ENCODE measurements around the gene AAR2.

The AAR2 gene, protein sequence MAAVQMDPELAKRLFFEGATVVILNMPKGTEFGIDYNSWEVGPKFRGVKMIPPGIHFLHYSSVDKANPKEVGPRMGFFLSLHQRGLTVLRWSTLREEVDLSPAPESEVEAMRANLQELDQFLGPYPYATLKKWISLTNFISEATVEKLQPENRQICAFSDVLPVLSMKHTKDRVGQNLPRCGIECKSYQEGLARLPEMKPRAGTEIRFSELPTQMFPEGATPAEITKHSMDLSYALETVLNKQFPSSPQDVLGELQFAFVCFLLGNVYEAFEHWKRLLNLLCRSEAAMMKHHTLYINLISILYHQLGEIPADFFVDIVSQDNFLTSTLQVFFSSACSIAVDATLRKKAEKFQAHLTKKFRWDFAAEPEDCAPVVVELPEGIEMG

DNA sequence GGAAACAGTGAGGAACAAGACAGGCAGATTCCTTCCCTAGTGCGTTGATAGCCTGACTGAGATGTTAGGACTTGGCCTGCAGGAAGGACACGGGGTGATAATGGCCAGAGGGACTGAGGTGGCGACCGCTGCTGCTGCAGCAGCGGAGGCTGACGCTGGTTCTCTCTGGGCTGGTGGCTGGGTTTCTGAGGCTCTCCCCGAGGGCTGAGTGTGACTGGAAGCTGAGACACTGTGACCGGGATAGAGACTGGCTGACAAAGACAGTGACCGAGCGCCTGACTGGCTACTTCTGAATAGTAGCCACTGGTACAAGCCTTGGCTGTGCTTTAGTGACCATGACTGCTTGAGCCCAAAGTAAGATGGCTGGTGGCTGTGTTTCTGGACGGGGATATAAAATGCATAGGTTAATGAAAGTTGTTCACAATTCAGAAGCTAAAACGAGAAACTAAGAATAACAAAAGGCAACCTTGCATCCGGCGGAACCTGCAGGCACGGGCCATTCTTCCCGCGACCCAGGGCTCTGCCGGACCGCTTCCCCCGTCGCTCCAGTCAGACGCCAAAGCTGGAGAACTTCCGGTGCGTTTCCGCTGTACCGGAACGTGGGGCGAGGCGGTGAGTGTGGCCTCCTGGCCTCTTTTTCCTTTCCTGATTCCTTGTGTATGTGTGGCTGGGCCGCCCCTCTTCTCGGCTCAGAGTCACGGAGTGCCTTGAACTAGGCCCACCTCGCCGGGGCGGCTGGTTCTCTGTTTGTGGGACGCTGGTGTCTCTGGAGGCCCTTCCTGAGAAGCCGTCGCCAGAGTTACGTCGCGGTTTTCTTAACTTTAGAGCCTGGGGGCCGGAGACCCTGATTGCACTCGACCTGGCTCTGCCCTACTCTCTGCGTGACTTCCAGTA lies at the start of gene AAR2:
Gene AAR2, plus strand, starts transcription at position 587 of the 894 bp plus-strand sequence. CDS start 3,391 bp downstream, outside the sequence.
- peak; percentile 52 for DNase-seq (ENCODE audit: low read depth)

DNA sequence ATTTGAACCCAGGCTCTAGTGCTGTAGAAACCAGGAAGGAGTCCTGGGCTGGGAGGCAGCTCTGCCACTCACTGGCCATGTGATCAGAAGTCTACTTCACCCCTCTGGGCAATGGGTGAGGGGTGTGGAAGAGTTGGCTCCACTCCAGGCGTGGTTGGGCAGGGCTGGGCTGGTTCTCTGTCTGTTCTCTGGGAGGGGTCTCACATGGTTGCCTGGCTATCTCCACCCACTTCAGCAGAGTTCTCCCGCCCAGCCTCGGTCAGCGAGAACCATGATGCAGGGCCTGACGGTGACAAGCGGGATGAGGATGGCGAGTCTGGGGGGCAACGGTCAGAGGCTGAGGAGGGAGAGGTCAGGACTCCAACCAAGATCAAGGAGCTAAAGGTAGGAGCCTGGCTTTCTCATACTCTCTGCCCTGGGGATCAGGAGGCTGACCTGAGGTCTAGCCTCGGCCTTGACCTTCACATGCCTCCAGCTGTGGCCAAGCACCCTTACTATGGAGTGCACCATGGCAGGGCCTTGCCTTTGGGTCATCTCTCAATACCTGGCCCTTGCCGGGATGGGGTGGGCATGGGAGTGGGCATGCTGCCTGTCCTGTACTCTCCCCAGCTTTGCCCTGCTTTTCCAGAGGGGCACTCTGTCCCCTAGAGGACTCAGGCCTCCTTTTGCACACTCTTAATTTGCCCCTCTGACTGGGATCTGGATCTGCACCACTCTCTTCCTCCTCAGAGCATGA lies 42.1 kb upstream of the AAR2 start:
- DNase-seq (ENCODE audit: low read depth): no peak

DNA sequence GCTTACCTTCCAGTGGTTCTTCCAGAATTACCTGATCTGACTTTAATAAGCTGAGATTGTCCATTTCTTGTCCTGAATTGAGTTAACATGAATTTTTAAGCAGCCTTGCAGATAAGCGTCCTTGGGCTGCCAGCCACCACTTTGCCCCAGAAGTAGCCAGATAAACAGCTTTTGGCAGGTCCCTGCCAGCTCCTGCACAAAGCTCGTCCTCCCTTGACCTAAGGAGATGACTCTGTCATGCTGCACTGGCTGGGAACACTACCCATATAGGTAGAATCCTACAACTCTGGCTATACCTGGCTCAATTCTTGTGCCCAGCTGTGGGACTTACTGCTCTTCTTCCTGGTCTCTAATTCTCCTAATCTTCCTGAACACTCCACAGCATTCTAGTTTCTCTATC lies 39.6 kb upstream of the AAR2 start:
- DNase-seq (ENCODE audit: low read depth): no peak

DNA sequence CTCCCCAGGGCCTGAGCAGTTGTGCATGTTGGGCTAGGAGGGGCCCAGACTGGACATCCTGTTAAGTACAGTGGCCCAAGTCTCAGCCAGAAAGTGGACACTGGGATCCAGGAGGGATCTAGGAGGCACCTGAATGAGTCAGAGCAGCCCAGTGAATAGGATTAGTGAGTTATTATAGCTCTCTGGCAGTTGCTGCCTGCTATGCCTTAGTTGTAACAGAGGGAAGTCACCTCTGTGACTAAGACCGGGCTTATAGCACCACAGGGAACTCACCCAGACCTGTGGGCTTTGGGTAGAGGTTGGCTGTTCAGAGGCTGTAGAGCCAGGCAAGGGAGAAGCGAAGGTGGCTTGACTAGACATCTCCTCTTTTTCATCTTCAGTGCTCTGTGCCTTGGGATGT lies 39.0 kb upstream of the AAR2 start:
- DNase-seq (ENCODE audit: low read depth): no peak

DNA sequence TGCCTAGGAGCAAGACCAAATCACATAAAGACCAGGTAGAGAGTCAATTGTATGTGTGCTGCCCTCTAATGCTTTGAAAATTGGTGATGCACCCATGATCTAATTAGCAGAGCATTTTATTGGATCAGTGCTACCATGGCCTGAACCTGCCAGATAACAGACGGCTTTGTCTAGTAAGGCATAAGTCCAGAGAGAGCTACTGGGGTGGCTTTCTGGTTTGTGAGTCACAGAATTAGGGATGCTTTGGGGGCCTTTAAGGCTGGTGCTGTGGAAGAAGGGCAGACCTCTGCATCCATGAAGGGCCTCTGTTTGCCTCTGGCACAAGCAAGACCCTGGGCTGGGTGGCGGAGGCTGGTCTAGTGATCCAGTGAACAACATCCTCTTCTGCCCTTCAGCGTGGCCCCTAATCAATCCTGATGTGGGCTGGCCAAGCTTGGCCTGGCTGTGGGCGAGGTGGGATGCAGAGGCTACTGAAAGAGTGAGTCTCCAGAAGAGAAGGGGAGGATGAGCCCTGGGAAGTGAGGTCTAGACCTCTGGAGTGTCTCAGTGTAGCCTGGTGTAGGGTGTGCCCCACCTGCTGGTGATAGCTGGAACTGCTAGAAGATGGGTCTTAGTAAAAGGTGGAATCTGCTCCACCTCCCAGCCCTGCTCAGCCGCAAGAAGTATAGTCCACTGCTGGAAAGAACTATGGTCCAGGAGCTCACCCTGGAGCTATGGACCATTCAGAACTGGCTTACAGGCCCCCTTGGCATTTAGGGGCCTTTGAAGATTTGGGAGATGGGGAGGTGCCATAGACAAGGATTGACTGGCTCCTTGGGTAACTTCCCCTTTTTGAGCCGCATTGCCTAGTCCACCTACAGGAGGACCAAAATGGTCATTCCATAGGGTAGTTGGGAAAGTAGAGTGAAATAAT lies 36.7 kb upstream of the AAR2 start:
- peak; percentile 43 for DNase-seq (ENCODE audit: low read depth)

DNA sequence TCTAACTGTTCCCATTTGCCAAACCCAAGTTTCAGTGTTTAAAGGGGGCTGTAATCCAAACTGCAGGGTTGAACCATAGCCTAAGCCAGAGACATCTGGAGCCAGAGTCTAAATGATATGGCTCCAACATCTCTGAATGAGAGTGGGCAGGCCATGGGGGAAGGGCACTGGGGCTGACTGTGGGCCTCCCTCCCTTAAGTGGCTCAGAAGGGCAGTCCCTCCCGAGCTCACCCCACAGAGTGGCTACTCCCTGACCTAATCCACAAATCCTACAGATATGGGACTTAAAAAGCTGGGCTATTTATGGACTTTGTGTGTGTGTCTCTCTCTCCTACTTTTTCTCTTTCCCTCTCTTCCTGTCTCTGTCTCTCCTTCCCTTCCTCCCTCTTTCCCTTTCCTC lies 35.8 kb upstream of the AAR2 start:
- no peak for DNase-seq (ENCODE audit: low read depth)

DNA sequence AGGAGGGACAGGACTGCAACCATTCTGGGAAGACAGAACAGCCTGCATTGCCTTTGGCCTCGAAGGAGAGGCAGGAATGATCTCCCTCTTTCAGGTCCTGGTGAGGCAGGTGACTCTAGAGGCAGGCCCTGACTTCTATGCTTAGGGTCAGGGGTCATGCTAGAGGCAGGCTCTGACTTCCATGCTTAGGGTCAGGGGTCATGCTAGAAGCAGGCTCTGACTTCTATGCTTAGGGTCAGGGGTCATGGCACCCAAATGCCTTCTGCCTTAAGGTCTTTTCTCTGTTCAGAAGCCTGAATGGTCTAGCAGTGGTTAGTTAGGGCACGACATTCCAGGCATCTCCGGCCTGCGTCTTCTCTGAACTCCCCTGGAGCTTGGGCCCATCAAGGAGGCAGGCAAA lies 35.1 kb upstream of the AAR2 start:
- no peak for DNase-seq (ENCODE audit: low read depth)

DNA sequence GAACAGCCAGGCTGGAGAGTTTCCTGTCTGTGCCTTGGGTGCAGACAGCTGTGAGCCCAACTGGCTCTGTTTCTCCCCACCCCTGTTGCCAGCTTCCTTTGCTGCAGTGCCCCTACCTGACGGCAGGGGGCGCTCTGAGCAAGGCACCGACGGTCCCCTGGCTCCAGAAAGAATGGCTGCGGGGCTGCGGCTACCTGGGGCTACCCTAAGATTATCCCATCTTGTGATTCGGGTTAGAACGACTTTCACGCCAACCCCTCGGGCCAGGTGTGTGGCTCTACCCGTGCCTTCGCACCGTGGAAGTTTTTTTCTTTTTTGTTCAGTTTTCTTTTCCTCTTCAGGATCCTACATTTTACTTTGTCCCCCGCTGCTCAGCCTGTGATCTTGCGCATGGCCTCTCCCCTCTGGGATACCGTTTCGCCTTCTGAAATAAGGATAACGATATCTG lies 33.4 kb upstream of the AAR2 start:
- DNase-seq (ENCODE audit: low read depth): no peak

DNA sequence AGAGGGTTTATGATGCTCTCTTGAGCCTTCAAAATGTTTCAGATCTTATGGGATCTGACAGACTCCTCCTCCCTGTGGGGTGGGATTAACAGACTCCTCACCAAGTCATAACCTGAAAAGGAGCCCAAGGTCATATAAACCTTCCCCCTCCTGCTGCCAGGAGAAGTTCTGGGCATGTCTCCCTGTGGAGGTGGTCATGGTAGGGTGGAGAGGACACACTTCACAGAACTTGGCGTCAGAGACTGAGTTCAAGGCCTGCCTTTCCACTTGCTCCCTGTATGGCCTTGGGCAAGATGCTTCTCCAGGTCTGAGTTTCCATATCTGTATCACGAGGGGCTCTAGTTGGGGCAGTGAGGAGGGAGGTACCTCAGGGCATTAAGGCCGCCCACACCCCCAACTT lies 32.4 kb upstream of the AAR2 start:
- no peak for DNase-seq (ENCODE audit: low read depth)

DNA sequence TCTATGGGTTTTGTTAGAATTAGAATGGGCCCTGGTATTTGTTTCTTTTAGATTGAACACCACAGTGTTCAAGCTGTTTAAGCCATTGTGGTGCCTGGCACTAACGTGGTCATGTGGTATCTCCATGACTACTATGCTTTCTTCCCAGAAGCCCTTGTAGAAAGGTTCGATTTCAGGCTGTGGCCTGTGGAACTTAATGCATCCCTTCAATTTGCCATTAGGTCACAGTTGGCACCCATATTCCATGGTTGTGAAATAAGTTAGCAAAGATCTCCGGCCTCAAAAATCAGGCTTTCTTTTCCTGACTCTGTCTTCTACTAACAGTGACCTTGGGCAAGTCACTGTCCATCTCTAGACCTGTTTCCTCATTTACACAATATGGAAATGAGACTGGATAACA lies 31.3 kb upstream of the AAR2 start:
- no peak for DNase-seq (ENCODE audit: low read depth)

DNA sequence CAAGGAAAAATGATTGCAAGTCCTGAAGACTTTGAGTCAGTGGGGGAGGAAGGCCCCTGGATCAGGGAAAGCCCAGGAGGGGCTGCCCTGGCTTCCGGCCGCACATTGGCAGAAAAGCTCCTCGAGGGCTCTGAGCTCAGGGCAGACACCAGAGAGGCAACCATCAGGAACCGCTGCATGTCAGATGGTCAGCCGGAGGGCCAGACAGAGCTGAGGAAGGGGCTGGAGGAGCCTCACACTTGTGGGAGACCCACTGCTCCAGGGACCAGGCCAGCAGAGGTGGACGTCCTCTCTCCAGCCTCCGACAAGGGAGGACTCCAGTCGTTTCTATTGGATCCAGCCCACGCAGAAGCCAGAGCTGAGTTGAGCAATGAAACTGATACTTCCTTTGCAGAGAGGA lies 30.2 kb upstream of the AAR2 start:
- no peak for DNase-seq (ENCODE audit: low read depth)

DNA sequence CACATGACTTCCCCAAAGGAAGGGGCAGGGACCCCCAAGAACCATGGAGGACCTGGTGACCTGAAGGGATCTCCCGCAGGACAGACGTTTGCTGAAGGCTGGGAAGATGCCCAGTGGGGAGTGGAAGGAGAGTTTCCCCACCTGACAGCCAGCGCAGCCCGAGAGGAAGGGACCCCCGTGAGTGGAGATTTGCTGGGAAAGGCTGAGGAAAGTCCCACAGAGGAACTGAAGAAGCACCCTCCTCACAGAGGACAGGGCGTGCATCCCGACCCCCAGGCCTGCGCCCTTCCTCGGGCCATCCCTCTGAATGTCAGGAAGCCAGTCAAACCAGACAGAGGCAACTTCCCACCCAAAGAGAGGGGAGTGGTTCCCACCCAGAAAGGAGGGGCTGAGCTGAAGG lies 29.6 kb upstream of the AAR2 start:
- DNase-seq (ENCODE audit: low read depth): no peak

DNA sequence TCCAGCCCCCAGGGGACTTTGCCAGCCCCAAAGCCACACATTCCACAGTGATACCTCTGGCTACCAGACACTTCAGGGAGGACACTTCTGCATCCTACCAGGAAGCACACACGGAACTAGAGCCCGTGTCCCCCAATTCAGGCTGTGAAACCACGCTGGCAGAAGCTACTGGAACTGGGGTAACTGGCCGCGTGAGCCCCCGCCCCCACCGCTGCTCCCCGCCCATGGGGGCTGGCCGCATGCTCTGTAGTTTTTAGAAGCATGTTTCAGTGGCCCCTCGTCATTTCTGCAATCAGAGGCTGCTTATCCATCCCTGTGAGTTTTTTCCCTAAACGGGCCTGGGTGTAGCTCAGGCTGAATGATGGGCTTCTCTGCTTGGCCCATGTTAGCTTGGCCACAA lies 28.7 kb upstream of the AAR2 start:
- DNase-seq (ENCODE audit: low read depth): no peak

DNA sequence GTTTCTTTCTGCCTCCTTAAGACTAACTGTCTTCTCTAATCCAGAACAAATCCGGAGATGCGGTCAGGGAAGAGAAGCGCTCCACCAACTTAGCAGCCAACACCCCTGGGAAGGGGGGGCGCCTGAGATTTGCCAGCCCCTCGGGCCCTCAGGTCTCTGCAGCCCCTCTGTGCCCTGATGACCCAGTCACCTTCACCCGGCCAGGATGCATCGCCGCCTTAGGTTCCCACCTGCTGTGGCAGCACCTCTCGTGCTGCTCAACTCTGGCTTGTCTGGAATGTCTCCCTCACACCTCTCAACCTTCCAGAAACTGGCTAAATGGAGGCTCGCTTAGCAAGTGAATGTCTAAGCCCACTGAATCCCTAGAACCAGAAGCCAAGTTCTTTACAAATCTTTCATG lies 28.0 kb upstream of the AAR2 start:
- DNase-seq (ENCODE audit: low read depth): no peak

DNA sequence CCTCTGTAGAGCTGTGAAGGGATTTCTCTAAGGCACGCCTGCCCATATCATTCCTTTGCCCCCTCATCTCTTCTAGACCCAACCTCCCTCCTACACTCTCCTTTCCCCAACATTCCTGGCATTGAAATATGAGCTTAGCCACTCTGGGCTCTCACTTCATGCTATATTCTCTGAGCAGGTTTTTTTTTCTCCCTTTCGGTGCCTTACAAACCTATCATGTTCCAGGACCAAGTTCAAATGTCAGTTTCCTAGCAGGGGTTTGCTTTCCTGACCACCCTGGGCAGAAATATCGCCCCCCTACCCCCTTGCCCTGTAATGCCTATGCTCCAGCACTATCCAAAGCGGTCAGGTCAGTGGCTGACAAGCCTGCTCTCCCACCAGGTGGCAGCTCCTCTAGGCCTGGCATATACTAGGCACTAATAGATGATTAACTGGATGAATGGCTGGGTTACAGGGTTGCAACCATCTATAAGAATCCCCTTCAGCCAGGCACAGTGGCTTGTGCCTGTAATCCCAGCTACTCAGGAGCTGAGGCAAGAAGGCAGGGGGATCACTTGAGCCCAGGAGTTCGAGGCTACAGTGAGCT lies 25.7 kb upstream of the AAR2 start:
- DNase-seq (ENCODE audit: low read depth): no peak

DNA sequence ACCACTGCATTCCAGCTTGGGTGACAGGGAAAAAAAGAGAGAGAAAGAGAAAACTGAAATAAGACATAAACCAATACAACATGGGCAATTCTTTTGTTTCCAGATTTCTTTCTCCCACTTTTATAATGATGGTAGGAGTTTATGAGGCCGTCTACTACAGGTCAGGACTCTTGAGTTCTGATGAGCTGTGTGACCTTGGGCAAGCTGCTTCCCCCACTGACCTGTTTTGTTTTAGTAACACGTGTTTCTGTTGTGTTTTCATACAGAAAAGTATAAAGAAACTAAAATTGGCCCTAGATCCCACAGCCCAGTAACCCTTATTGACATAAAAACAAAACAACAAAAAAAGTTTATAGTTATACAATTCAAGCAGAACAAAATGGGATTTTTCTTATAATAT lies 22.9 kb upstream of the AAR2 start:
- no peak for DNase-seq (ENCODE audit: low read depth)

DNA sequence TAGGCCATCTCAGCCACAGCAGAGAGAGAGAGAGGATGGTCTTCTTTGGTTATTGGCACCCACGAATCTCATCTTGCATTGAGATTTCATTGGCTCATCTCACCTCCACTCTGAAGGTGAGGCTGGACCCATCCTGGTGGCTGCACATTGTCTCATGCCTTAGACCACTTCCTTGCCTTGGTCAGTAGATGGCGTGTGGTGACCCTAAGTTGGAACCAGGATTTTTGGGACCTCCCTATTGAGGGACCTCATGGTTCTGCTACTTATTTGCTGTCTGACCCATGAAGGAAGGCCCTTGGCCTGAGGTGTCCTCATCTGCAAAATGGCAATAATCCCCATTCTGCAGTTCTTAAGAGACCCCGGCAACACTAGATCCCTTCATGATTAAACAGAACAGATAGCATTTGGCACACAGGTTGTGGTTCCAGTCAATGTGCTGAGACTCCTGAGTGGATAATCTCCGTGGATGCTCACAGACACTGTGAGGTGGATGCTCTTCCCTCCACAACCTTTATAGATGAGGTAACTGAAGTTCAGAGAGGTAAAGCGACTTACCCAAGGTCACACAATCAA lies 21.5 kb upstream of the AAR2 start:
- no peak for DNase-seq (ENCODE audit: low read depth)

DNA sequence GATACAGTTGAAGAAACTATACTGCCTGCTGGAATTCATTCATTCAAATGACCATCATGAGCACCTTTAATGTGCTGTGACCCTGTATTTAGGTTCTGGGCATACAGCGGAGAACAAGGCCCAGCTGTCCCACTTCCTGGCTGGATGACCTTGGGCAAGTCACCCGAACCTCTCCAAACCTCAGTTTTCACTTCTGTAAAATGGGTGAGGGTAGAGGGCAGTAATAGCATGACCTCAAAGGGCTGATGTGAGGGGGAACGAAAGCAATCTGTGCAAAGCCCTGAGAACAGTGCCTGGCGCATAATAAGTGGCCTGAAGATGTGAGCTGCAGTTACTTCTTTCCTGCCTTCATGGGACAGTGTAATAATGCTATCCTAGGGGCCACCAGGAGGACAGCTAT lies 20.5 kb upstream of the AAR2 start:
- no peak for DNase-seq (ENCODE audit: low read depth)

DNA sequence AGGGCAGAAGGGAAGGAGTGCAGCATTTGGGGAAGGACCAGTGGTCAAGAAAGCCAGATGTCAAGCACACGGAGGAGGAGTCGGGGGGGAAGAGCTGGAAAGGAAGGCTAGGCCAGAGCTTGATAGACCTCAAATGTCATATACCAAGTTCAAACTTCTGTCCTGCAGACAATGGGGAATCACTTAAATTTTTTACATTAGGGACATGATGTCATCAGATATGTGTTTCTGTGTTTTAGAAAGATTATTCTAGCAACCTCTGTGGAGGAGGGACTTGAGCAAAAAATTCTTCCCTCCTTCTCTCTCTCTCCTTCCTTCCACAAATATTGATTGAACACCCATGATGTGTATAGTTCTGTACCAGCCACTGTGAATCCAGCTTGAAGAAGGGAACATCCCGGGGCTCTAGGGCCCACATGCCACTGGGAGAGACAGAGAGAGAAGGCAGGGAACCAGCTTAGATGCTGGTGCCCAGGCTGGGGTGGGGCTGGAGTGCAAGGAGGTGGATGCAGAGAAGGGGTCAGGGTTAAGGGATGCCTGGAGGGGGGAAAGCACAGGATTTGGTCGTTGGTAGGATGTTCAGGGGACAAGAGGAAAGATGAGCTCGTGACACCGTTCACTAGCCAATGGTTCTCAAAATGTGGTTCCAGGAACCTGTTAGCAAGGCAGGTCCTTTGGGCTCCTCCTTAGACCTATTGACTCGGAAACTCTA lies 19.8 kb upstream of the AAR2 start:
- no peak for DNase-seq (ENCODE audit: low read depth)

DNA sequence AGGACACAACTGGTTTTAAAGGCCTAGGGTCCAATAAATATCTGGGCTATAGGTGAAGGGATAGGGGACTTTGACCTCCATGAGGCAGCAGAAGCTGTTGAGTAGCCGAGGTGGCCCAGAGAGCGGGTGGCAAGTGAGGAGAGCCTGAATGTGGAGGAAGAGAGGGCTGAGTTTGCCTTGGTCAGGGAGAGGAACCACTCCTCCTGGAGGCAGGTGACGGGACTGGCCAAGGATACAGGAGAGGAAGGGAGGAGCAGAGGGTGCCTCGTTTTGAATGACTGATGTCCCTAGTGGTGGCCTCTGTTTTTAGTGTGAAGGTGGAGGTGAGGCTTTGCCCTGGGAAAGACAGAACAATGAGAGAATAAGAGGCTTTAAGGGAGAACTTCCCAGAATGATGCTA lies 19.1 kb upstream of the AAR2 start:
- no peak for DNase-seq (ENCODE audit: low read depth)

All from HS-27A (cell line).